ENCODE measurements around the gene EYS.
"Not testable (repeated sequence)": the region's sequence is repeated elsewhere in the genome, so short reads cannot be mapped to it uniquely, and the experiment has no call there.

EYS gene

DNA sequence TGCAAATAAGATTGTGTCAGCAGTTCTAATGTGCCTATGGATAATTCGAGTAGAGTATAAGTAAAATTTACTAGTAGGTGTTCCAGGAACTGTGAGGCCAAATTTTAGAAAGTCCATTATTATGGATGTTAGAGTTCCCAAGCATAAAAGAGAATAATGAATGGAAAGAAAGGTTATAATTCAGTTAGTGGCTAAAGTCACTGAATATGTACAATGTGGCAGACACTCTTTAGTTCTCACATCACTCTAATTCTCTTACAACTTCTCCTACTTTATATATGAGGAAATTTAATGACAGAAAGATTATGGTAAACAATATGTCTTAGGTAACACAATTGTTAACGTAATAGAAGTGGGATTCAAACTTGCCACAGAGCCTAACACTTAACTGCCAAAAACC lies 75.3 kb downstream of the EYS start:
- no peak for DNase-seq

DNA sequence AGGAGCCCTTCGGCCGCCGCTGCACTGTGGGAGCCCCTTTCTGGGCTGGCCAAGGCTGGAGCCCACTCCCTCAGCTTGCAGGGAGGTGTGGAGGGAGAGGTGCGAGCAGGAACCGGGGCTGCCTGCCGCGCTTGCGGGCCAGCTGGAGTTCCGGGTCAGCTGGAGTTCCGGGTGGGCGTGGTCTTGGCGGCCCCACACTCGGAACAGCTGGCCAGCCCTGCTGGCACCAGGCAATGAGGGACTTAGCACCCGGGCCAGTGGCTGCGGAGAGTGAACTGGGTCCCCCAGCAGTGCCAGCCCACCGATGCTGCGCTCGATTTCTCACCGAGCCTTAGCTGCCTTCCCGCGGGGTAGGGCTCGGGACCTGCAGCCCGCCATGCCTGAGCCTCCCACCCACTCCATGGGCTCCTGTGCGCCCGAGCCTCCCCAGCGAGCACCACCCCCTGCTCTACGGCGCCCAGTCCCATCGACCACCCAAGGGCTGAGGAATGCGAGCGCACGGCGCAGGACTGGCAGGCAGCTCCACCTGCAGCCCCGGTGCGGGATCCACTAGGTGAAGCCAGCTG lies 79.5 kb downstream of the EYS start:
- DNase-seq = not testable (repeated sequence)

DNA sequence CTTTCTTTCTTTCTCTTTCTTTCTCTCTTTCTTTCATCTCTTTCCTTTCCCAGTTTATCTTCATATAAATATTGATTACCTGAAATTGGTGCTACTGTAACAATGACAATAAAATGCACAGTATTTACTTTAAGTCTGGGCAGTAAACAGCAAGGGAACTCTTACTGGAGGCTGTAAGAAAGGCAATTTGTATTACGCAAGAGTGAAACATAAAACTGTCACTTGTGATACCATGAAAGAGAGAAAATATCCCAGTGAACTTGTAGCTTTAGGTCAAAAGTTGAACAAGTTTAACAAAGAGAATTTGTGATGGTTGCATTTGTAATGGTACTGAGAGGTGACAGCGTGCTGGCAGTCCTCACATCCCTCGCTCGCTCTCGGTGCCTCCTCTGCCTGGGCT lies 80.0 kb downstream of the EYS start:
- no peak for DNase-seq

GRCh38 chr6:65623566-65623965 lies 83.5 kb downstream of the EYS start:
- DNase-seq = no peak

DNA sequence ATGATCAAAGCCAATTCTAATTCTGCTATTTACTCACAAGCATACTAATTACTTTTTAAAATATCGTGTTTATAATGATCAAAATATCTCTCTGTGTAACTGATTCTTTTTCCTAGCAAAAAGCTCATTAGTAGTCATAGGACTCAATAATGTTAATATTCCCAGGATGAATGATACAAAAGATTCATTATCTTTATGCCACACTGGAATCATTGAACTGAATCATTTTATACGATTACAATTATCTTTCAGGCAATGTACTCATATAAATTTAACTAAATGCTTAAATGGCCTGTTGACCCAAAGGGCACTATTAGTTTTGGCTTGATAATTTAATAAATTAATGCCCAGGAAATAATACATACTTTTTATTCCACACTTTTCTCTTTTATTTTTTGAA lies 96.3 kb downstream of the EYS start:
- no peak for DNase-seq

DNA sequence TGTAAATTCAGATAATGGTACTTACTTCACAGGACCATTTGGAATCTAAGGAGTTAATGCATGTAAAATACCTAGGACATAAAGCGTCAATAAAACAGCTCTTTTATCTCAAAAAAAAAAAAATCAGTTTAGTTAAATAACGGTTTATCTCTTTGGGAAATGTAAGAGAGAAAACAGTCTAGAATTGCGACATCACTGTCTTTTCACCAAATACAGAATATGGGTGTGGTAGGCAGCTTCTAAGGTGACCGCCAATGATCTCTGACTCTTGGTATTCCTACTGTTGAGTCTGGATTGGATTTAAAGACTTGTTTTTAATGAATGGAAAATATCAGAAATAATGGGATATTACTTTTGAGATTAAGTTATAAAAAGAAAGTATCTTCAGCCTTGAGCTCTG lies 111.5 kb downstream of the EYS start:
- no peak for DNase-seq

DNA sequence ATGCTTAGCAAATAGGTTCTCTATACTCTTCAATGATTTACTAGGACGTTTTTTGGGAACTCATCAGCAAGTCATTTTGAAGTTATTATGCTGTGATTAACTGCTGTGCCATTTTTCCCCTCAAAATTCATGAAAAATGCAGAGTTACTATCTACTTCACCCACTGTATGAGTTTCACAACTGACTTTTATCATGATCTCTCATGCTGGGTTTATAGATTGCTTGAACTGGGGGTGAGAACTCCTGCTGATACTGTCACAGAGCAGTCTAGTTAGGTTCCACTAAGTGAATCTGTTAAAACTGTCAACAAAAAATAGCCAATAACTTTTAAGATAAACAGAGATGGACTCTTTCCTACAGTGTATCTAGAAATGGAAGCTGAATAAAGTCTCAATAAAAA lies 136.7 kb downstream of the EYS start:
- no peak for DNase-seq

DNA sequence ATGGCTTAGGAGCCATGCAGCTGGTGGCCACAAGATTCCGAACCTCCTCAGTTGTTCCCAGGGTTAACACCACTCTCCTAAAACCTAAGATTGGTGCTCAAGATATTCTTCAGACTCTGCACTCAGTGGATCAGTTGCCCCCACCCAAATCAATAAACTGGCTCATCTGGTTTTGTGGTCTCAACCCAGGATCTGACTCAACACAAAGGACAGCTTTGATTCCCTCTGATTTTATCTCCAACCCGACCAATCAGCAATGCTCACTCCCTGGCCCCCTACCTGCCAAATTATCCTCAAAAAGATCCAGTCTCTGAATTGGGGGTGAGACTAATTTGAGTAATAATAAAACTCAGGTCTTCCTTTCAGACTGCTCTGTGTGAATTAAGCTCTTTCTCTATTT lies 137.5 kb downstream of the EYS start:
- no peak for DNase-seq

GRCh38 chr6:65569056-65569455 lies 138.0 kb downstream of the EYS start:
- DNase-seq = not testable (repeated sequence)

GRCh38 chr6:65566117-65566516 lies 140.9 kb downstream of the EYS start:
- DNase-seq = no peak

DNA sequence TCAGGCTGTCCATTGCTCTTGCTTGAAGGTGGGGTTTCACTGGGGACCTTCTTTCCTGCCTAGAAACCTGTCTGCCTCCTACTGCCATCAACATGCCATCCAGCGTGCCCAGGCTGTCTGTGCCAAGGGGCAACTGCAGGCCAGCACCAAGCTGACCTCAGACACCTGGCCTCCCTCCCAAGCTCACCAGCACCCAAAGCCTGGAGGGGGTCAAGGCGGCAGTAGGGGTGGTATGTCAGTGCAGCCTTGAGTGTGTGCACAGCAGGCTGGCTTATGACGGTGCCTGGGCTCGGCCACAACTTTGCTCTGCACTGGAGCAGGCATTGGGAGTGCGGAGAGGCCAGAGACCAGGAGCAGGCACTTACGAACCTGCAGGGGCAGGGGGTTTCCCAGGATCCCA lies 149.0 kb downstream of the EYS start:
- DNase-seq = no peak

GRCh38 chr6:65557224-65557623 lies 149.8 kb downstream of the EYS start:
- no peak for DNase-seq

GRCh38 chr6:65546894-65547293 lies 160.1 kb downstream of the EYS start:
- no peak for DNase-seq

GRCh38 chr6:65545920-65546319 lies 161.1 kb downstream of the EYS start:
- no peak for DNase-seq

DNA sequence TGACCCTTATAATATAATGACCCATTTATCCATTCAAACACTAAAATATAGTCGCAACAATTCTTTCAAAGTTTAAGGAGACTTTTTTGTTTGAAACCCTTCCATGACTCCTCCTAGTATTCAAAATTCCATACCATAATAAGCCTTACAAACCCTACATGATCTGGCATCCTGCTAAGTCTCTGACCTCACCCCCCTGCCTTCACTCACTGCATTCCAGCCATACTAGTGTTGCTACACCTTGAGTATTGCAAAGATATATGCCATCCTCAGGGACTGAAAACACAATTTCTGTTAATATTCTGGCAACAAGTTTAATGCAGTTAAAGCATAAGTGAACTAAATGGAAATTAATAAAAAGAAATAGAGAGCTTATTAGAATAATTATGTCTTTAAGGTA lies 168.4 kb downstream of the EYS start:
- DNase-seq = no peak

- DNase-seq = no peak
These were observed 169.4 kb downstream of the EYS start for GRCh38 chr6:65537600-65537999.

- no peak for DNase-seq
These were observed 175.5 kb downstream of the EYS start for GRCh38 chr6:65531533-65531932.

DNA sequence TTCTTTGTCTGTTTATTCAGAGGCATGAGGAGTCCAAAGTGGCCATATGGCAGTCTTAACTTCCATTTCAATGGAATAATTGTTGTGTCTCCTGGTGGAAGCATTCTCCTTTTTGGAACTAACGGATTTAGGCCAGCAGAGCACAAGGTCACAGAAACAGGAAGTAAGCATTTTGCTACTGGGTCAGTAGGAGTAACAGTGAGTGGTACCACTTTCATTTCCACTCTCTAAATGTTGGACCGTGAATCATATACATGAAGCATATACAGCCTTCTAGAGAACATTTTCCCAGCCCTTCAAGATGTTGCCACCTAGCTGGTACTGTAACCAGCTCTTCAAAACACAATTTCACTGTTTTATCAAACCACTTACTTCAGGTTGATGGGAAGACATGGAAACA lies 182.8 kb downstream of the EYS start:
- no peak for DNase-seq

DNA sequence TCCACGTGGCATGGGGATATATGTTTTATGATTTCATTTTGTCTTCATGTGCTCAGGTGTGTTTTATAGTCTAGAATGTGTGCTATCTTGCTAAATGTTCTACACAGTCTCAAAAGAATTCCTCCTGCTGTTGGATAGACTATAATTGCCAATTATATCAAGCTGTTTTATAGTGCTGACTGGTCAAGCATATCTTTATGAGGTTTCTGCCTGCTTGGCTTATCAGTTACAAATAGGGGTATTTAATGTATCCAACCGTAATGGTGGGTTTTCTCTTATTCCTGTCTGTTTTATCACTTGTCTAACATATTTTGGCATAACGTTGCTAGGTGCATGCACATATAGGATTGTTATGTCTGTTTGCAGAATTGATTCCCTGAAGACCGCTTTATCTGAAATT lies 201.3 kb downstream of the EYS start:
- DNase-seq = no peak

- no peak for DNase-seq
These were observed 206.0 kb downstream of the EYS start for GRCh38 chr6:65501045-65501444.

DNA sequence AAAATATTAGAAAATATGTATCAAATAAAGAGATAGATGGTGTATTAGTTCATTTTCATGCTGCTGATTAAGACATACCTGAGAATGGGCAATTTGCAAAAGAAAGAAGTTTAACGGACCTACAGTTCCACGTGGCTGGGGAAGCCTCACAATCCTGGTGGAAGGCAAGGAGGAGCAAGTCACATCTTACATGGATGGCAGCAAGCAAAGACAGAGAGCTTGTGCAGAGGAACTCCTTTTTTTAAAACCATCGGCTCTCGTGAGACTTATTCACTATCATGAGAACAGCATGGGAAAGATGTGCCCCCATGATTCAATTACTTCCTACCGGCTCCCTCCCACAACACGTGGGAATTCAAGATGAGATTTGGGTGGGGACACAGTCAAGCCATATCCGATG lies 223.4 kb downstream of the EYS start:
- not testable (repeated sequence) for DNase-seq

DNA sequence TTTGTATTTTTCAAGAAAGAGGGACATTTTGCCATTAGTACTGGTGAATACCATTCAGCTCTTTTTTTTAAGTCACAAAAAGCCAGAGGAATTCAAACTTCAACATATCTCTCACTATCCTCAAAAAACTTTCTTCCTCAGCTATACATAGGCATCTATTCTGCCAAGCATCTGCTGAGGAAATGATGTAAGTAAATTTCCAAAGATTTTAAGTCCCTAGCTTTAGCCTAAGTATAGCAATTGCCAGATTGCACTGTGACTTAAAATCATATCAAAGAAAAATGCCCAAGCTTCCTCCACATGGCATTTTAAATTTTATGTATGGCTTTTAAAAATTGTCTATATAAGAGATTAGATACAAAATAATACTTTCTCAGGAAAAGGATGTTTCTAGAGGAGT lies 237.4 kb downstream of the EYS start:
- no peak for DNase-seq

DNA sequence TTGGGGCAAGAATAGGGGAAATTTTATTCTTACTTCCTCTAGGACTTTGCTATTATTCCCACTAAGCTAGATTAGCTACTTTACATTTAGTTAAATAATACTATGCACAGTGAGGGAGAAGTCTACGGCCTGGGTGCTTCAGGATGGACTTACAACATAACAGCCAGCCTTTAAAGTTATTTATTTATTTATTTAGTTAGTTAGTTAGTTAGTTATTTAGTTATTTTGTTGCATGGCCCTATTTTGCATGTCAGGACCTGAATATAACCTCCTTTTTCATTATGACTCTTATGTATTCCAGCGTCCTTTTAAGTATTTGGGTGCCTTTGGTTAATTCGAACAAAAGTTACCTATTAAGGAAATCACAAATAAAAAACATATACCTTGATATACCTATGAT lies 238.7 kb downstream of the EYS start:
- DNase-seq = no peak

DNA sequence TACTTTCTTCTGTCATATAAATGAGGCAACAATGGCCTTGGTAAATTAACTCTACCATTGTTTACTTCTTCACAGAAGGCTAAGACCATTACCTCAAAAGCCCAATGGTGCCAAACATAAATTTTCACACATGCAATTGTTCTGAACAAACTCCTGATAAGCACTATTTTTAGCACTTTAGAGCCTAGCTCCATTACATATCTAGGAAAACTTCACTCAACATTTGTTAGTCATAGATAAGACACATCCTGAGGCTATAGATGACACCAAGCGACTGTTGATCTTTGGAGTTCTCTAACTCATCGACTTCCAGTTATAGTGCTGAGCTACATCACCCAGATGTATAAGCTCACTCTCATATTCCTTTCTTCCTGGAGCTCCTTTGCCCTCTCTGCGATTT lies 245.9 kb downstream of the EYS start:
- no peak for DNase-seq

DNA sequence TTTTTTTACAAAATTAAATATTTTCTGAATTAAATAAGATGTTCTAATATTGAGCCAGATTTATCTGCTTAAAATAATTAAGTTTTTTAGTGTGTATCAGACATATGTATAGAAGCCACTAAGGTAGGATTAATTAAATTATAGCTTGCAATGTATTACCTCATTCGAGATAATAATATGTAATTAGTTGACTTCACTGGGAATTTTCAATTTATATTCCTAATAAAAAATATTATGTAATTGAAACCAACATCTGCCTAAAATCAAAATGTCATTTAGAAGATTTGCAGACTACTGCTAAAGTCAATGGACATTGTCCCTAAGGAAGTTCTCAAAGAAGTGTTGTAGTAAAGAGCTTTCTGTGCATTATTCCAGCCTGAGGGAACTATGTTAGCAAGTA lies 254.7 kb downstream of the EYS start:
- no peak for DNase-seq

DNA sequence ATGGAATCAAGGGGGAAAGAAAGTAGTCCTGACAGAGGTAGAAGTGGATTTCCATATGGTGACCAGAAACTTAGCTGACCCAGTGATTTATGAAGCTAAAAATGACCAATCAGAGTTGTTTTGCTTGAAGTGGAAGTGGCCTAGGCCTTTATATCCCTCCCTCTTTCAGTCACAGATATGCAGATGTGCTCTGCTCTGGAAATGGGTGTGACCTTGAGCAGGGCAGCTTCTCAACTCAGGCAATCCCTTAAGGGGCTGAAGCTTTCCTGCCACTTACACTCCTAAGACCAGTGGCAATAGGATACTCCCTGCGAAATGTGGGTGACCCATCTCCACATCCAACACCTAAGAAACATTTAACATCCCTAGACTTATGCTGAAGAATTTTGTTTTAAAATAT lies 256.6 kb downstream of the EYS start:
- DNase-seq = no peak

Measured in stimulated activated naive CD4-positive, alpha-beta T cell (primary cell).